Medulla oblongata (tissue), 1 donor: ENCODE measurements around the gene GATAD2A.
"Not testable (repeated sequence)": the region's sequence is repeated elsewhere in the genome, so short reads cannot be mapped to it uniquely, and the experiment has no call there.

Experiments used
- DNase-seq: peaks from one replicate; pipeline ENCODE4 v3.0.0-alpha.2; 2015; ENCODE audit errors: extremely low spot score

GATAD2A gene

GRCh38 chr19:19404879-19405860 is at the start of gene GATAD2A:
Gene GATAD2A (plus strand): TSS chr19:19405675. CDS start chr19:19465346, 59,671 bp downstream.
- peak; percentile 97 for DNase-seq

- DNase-seq, result no peak
Measured at GRCh38 chr19:19356500-19356899, 49.0 kb upstream of the GATAD2A start.

GRCh38 chr19:19356901-19357566 is 48.4 kb upstream of the GATAD2A start:
- DNase-seq, result no peak

- peak; percentile 90 for DNase-seq
Measured at GRCh38 chr19:19361075-19361594, 44.3 kb upstream of the GATAD2A start.

- DNase-seq, result no peak
Measured at GRCh38 chr19:19362075-19362474, 43.4 kb upstream of the GATAD2A start.

GRCh38 chr19:19366434-19367396 is 38.8 kb upstream of the GATAD2A start:
- peak; percentile 71 for DNase-seq

GRCh38 chr19:19368087-19368486 is 37.4 kb upstream of the GATAD2A start:
- no peak for DNase-seq

GRCh38 chr19:19371059-19371458 is 34.4 kb upstream of the GATAD2A start:
- no peak for DNase-seq

- peak; percentile 65 for DNase-seq
Measured at GRCh38 chr19:19372656-19373416, 32.6 kb upstream of the GATAD2A start.

GRCh38 chr19:19379527-19379926 is 25.9 kb upstream of the GATAD2A start:
- no peak for DNase-seq

GRCh38 chr19:19380316-19380715 is 25.2 kb upstream of the GATAD2A start:
- DNase-seq, result not testable (repeated sequence)

- no peak for DNase-seq
Measured at GRCh38 chr19:19381007-19381926, 24.2 kb upstream of the GATAD2A start.

GRCh38 chr19:19382118-19382517 is 23.4 kb upstream of the GATAD2A start:
- no peak for DNase-seq

GRCh38 chr19:19384486-19384885 is 21.0 kb upstream of the GATAD2A start:
- DNase-seq, result no peak

- peak; percentile 100 for DNase-seq
Measured at GRCh38 chr19:19385131-19385895, 20.2 kb upstream of the GATAD2A start.

- no peak for DNase-seq
Measured at GRCh38 chr19:19385896-19386869, 19.3 kb upstream of the GATAD2A start.

GRCh38 chr19:19387108-19387507 is 18.4 kb upstream of the GATAD2A start:
- DNase-seq, result no peak
